NCI-H82 (cell line): ENCODE results near the gene EPB41L2.
"Not testable (repeated sequence)": the region's sequence is repeated elsewhere in the genome, so short reads cannot be mapped to it uniquely, and the experiment has no call there.

Source experiments
- DNase-seq: peaks from one replicate; lab custom pipeline; 2025; lab: John Stamatoyannopoulos, UW

Gene EPB41L2

GRCh38 chr6:131003488-131004386 lies 59.3 kb downstream of the EPB41L2 start:
- no peak for DNase-seq

GRCh38 chr6:131002661-131002980 lies 60.4 kb downstream of the EPB41L2 start:
- no peak for DNase-seq

GRCh38 chr6:131001945-131002660 lies 60.9 kb downstream of the EPB41L2 start:
- DNase-seq: no peak

GRCh38 chr6:131001111-131001736 lies 61.8 kb downstream of the EPB41L2 start:
- peak; percentile 18 for DNase-seq

GRCh38 chr6:131000544-131000943 lies 62.5 kb downstream of the EPB41L2 start:
- DNase-seq: peak; percentile 94

DNA sequence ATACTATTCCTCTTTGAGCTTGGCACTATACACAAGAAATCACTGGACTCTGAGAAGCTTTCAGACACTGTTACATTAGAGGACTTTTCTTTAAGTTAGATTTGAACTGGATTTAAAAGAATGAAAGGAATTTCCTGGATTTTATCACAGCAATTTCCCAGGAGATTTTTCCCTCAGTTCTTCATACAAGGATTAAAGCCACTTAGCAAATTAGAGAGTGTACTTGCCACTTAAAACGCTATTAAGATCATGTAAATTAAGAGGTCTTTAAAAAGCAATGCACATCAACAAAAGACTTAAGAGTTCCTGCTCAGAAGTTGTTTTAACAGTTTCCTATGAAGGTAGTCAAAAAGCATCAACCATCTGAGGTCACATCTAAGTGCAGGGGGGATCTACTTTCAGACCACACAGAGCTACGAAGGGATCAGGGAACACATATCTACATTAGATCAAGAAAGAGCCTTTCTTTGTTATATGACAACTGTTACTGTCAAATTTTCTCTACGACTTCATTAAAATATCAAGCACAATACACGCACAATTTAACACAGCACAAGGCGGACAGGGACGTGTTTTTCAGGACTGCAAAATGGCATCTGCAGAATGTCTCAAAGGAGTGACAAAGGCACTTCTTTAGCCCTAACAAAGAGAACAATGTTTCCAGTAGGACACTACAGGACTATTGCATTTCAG lies 65.8 kb downstream of the EPB41L2 start:
- DNase-seq: peak; percentile 63

- DNase-seq: no peak
Observed at GRCh38 chr6:130996635-130997034, 66.4 kb downstream of the EPB41L2 start.

GRCh38 chr6:130995783-130996447 lies 67.1 kb downstream of the EPB41L2 start:
- no peak for DNase-seq

- no peak for DNase-seq
Observed at GRCh38 chr6:130994319-130995097, 68.5 kb downstream of the EPB41L2 start.

DNA sequence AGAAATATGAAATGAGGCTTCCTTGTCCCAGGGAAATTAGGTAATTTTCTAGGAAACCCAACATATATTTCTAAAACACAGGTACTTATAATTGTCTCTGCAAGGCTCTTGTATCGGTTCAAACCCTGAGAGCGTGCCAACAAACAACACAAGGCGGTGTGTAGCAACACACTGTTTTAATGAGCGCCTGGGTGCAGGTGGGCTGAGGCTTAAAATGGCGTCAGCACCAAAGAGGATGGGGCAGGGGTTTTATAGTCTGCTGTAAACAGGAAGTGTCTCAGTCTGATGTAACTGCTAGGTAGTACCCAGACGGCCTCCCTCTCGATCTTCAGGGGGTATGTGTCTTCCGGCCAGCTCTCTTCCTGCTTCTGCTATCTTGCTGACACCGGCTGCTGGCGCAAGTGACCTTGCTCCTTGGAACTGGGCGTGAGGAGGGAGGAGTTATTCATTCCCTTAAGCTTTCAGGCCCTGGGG lies 69.7 kb downstream of the EPB41L2 start:
- no peak for DNase-seq

DNA sequence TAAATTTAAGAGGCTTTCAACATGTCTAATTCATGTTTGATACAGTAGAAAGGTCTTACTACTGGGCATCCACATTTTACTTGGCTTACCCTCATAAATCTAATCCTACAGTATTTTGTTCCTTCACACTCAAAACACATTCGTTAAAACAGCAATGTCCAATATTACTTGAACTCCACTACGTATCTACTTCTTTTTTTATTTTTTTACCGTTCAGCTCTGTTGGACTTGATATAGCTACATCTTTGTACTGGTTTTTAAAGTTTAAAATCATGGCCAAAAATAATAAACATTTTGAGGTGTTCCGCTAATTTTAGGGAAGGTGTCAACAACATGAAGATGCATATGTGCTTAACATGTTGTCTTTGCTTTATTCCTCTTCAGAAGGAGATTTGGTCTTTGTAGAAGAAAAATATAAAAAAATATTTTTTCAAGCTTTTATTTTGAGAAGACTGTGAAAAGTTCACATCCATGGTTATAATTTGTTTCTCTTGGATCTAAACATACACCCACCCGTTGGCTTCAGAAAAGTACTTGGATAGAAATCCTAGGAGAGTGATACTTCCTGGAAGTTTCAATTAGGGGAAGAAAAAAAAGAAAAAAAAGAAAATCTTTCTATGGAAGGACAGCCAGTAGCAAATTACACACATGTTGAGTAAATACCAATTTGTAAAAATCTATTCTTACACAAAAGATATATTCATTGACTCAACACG lies 71.5 kb downstream of the EPB41L2 start:
- DNase-seq: no peak

GRCh38 chr6:130987539-130987938 lies 75.5 kb downstream of the EPB41L2 start:
- not testable (repeated sequence) for DNase-seq

DNA sequence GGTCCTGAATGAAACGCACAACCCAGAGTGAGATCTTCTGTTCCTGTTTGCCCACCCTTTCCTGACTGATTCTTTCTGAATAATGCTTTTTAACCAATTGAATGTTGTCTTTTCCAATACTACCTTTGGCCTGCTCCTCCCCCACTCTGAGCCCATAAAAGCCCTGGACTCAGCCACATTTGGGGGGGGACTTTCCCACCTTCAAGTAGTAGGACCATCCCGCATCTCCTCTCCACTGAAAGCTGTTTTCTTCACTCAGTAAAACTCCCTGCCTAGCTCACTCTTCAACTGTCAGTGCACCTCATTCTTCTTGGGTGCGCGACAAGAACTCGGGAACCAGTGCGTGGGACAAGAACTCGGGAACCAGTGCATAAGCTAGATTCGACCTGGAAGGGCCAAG lies 77.9 kb downstream of the EPB41L2 start:
- DNase-seq: no peak

DNA sequence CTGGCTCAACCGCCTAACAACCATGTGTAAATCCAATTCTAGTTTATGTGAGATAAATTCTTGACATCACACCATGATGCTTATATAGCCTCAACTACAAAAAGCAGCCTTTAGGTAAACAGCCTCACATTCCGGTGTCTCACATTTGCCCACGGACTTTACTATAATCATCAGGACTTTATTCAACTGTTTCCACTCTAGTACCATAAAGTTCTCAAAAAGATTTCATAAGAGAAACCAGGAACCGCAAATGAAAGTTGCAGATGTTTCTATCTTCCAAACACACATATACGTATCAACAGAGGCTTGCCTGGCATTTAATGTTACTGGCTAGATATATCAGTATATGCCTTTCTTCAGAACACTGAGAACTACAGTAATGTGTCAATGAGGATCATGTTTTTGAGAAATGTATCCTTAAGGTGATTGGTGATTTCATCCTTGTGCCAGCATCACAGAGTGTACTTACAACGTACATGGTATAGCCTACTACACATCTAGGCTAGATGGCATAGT lies 80.0 kb downstream of the EPB41L2 start:
- no peak for DNase-seq

GRCh38 chr6:130982135-130982534 lies 80.9 kb downstream of the EPB41L2 start:
- no peak for DNase-seq

DNA sequence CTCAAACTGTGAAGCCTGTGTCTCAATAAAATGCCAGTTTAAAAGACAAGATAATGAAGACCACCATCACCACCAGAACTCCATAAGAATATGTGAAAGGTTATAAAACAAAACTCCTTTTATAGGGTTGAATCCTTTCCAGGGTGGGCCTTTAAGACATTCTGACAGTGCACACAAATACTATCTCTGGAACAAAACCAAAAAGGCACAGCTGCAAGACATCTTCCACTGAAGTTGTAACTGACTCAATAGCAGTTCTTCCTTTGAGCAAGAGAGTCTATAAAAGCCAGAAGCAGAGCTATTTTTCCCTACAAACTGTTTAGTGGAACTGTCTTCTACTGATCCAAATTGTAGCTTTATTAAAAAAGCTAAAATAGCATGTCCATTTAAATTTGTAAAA lies 81.6 kb downstream of the EPB41L2 start:
- no peak for DNase-seq

DNA sequence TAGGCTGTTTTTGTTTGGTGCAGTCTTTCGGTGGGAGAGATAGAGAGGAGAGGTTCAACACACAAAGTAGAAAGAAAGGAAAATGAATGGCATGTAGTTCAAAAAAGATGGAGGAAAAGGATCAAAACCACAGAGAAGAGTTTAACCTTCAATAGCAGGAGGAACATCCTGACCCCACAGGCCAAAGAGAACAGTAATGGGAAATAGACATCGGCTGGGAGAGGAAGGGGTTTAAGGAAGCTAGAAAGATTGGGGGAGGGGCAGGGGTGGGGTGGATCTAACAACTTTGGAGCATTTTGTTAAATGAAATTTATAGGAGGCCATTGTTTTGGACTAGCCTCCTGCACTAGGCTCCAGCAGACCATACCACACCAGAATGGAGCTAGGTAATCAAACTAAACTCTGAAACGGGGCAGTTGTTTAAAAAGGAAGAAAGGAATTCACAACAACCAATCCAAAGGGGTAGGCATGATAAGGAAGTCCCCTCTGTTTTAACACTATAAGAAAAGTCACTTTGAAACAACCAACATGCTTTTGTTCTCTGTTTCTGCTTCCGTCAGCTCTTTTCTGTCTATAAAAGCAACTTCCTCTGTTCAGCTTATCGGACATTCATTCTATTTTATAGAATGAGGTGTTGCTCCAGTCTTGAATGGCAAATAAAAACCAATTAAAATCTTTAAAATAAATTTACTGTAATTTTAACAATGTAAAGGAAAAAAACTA lies 82.6 kb downstream of the EPB41L2 start:
- DNase-seq: no peak

GRCh38 chr6:130978660-130979396 lies 84.2 kb downstream of the EPB41L2 start:
- DNase-seq: no peak

DNA sequence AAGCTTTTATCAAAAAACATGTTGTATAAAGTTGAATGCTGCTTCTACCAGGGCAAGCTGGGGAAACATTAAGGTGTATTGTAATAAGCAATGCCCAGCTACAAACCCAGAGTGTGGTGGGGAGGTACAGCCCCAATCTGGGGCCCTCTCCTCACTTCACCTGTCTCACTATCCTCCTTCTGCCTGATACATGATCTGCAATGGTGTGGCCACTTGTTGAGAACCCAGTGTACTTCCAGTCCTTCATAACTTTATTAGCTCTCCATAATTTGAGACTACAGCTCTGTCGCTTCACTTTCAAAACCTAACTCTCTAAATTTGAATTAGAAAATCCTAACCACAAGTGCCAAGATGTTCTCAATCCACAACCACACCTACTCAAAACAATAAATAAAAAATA lies 84.9 kb downstream of the EPB41L2 start:
- DNase-seq: no peak
